DND-41 (cell line): ENCODE data around the gene UNK.

Experiments used
- EZH2 ChIP-seq: IDR thresholded peaks from 3 replicates; pipeline ENCODE4 v1.6.1; 2012; ENCODE audit warnings: borderline replicate concordance, low read depth, mild to moderate bottlenecking, moderate library complexity, low read length, inconsistent platforms; ENCODE audit not compliant: severe bottlenecking
- TF ChIP-seq, protein P1 (sequence below): IDR thresholded peaks from 2 replicates; pipeline ENCODE4 v1.5.1; 2012; ENCODE audit warnings: borderline replicate concordance, low read length, moderate library complexity, mild to moderate bottlenecking; ENCODE audit not compliant: poor library complexity, severe bottlenecking; ENCODE audit errors: extremely low read depth

DNA sequence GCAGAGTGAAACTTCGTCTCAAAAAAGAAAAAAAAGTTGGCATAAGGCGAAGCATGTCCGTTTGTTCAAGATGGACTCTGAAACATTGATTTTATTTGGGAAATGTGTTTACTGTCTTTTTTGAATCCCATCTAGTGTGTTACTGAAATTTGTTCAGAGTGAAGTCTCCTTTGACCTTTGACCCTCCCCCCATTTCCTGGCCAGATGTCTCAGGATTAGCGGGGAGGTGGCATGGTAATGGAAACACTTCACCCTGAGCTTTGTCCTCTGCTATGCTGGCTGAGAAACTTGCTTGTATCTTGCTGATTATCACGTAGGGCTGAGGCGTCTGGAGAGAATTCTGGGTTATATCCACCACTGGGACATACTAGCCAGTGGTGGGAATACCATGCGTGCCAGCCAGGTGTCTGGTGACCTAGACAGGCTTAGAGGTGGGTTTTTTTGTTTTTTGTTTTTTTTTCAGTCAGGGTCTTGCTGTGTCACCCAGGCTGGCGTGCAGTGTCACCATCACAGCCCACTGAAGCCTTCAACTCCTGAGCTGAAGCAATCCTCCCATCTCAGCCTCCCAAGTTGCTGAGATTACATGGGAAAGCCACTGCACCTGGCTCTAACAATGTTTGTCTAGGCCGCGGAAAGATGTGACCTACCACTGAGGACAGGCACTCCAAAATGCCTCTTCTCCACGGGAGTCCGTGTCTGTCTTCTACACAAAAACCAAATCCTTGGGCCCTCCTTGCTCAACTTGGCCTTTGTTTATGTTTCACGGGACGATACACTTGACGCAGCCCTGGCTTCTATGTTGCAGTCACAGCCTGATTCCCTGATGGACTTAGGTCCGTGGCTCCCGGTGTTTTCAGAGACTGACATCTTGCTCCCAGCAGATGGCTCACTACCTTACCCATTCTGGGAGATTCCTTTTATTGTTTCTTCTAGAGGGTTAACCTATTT, 13.0 kb upstream of the UNK start:
- no peak for TF ChIP-seq EZH2
- TF ChIP-seq, protein P1, sequence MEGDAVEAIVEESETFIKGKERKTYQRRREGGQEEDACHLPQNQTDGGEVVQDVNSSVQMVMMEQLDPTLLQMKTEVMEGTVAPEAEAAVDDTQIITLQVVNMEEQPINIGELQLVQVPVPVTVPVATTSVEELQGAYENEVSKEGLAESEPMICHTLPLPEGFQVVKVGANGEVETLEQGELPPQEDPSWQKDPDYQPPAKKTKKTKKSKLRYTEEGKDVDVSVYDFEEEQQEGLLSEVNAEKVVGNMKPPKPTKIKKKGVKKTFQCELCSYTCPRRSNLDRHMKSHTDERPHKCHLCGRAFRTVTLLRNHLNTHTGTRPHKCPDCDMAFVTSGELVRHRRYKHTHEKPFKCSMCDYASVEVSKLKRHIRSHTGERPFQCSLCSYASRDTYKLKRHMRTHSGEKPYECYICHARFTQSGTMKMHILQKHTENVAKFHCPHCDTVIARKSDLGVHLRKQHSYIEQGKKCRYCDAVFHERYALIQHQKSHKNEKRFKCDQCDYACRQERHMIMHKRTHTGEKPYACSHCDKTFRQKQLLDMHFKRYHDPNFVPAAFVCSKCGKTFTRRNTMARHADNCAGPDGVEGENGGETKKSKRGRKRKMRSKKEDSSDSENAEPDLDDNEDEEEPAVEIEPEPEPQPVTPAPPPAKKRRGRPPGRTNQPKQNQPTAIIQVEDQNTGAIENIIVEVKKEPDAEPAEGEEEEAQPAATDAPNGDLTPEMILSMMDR: no peak
